T47D (cell line): Measurements from ENCODE around the gene PEPD.

Experiments
- DNase-seq, 2 experiments: peaks; one replicate each; pipeline versions ENCODE4 v3.0.0 to v3.0.0-alpha.2; 2011 to 2012; ENCODE audit warnings: low read depth in 1 of 2, low spot score in 1 of 2
- JUND ChIP-seq: IDR thresholded peaks from 2 replicates; pipeline ENCODE4 v1.6.1; 2012; ENCODE audit warnings: low read depth
- in situ Hi-C: cut with HindIII; loops from 2 replicates; pipeline ENCODE4 v1.10.0; 2016; ENCODE audit warnings: low sequenced_read_pairs, low pct_unique_long_range_greater_than_20kb

Gene PEPD

GRCh38 chr19:33514885-33515551 lies 6.6 kb downstream of the PEPD start:
- TF ChIP-seq JUND: no peak
- no peak for DNase-seq
- in situ Hi-C loops: no loop called here

GRCh38 chr19:33513424-33513823 lies 8.2 kb downstream of the PEPD start:
- in situ Hi-C loops: no loop called here
- TF ChIP-seq JUND: no peak
- DNase-seq: no peak

GRCh38 chr19:33512580-33513137 lies 8.9 kb downstream of the PEPD start:
- in situ Hi-C loops: no loop called here
- no peak for DNase-seq
- TF ChIP-seq JUND: no peak

GRCh38 chr19:33512021-33512420 lies 9.6 kb downstream of the PEPD start:
- in situ Hi-C loops: no loop called here
- TF ChIP-seq JUND: no peak
- no peak for DNase-seq

- no peak for TF ChIP-seq JUND
- in situ Hi-C loops: no loop called here
- DNase-seq: no peak
Measured at GRCh38 chr19:33511346-33511745, 10.2 kb downstream of the PEPD start.

- in situ Hi-C loops: no loop called here
- TF ChIP-seq JUND: no peak
- DNase-seq: no peak
Measured at GRCh38 chr19:33510462-33511194, 11.0 kb downstream of the PEPD start.

- no peak for TF ChIP-seq JUND
- DNase-seq: peak in 1 of 2 experiments; percentile 35
- in situ Hi-C loops: no loop called here
Measured at GRCh38 chr19:33509774-33510173, 11.8 kb downstream of the PEPD start.

- in situ Hi-C loops: no loop called here
- no peak for DNase-seq
- TF ChIP-seq JUND: no peak
Measured at GRCh38 chr19:33508941-33509614, 12.5 kb downstream of the PEPD start.

- no peak for TF ChIP-seq JUND
- in situ Hi-C loops: no loop called here
- DNase-seq: no peak
Measured at GRCh38 chr19:33508431-33508830, 13.2 kb downstream of the PEPD start.

GRCh38 chr19:33508009-33508408 lies 13.6 kb downstream of the PEPD start:
- in situ Hi-C loops: no loop called here
- no peak for TF ChIP-seq JUND

GRCh38 chr19:33507021-33507956 lies 14.3 kb downstream of the PEPD start:
- no peak for DNase-seq
- no peak for TF ChIP-seq JUND
- in situ Hi-C loops: no loop called here

More at GRCh38 chr19:33508009-33508408, 13.6 kb downstream of the PEPD start:
- DNase-seq: no peak

- no peak for TF ChIP-seq JUND
- in situ Hi-C loops: no loop called here
- DNase-seq: no peak
Measured at GRCh38 chr19:33506498-33506897, 15.1 kb downstream of the PEPD start.
